BLaER1 (cell line): ENCODE results near the gene BOC.

ENCODE experiments used
- H3K27ac ChIP-seq: shearing (Covaris generic); formaldehyde crosslinking; 2 replicates; pipeline ENCODE4 v1.8.1; 2022
- H3K27me3 ChIP-seq: shearing (Covaris generic); formaldehyde crosslinking; 2 replicates; pipeline ENCODE4 v1.8.1; 2022
- H3K36me3 ChIP-seq: shearing (Covaris generic); formaldehyde crosslinking; 2 replicates; pipeline ENCODE4 v1.8.1; 2022
- H3K4me1 ChIP-seq: shearing (Covaris generic); formaldehyde crosslinking; 2 replicates; pipeline ENCODE4 v1.8.1; 2022
- H3K4me2 ChIP-seq: shearing (Covaris generic); formaldehyde crosslinking; 2 replicates; pipeline ENCODE4 v1.8.1; 2022
- H3K4me3 ChIP-seq: shearing (Covaris generic); formaldehyde crosslinking; 2 replicates; pipeline ENCODE4 v1.8.1; 2022
- H3K9ac ChIP-seq: shearing (Covaris generic); formaldehyde crosslinking; 2 replicates; pipeline ENCODE4 v1.8.1; 2022
- H3K9me3 ChIP-seq: shearing (Covaris generic); formaldehyde crosslinking; 2 replicates; pipeline ENCODE4 v1.8.1; 2022
- H4K20me1 ChIP-seq: shearing (Covaris generic); formaldehyde crosslinking; 2 replicates; pipeline ENCODE4 v1.8.1; 2022
- Cebpa-rat ChIP-seq: shearing (Covaris generic); IDR thresholded peaks from 2 replicates; pipeline ENCODE4 v1.8.1; 2022

The BOC gene

DNA sequence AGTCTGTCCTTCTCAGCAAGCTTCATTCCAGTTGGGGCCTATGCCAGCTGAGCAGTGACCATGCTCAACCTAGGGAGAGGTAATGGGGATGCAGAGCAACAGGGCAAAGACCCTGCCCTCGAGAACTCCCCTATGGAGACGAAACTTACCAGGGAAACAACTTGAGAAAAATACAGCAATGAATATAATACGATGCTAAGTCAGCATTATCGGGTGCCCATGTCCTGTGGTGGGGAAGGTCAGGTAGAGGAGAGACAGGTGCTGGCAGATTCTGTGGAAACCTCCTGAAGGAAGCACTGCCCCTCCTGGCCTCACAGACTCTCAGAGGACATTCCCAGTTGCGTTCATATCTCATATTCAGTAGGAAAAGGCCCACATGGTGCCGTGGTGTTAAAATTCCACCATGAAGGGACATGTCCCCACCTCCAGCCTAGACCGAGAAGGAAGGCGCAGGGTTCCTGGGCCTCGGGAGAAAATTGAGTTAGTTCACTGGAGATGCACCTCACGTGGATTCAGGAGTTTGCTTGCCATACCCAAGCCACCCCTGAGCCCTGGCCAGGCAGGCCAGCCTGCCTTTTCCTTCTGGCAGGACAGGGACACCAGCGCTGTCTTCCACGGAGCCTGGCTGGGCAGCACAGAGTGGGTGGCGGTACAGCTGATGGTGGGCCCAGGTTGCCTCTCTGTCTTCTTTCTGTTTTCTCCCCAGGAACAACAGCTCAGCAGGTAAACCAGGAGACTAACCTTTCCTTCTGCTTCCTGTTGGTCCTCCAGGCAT is 62.4 kb downstream of the BOC start:
- H3K4me3 ChIP-seq = no peak overlapping the region
- H3K9me3 ChIP-seq = no peaks in the 10 kb centered on the region
- H3K9ac ChIP-seq = no peak overlapping the region
- H4K20me1 ChIP-seq = no peaks in the 10 kb centered on the region
- no peak for TF ChIP-seq Cebpa-rat
- no peaks in the 10 kb centered on the region for H3K4me1 ChIP-seq
- H3K36me3 ChIP-seq = no peaks in the 10 kb centered on the region
- H3K27ac ChIP-seq = no peak overlapping the region
- no peak overlapping the region for H3K4me2 ChIP-seq
- H3K27me3 ChIP-seq = no peaks in the 10 kb centered on the region

DNA sequence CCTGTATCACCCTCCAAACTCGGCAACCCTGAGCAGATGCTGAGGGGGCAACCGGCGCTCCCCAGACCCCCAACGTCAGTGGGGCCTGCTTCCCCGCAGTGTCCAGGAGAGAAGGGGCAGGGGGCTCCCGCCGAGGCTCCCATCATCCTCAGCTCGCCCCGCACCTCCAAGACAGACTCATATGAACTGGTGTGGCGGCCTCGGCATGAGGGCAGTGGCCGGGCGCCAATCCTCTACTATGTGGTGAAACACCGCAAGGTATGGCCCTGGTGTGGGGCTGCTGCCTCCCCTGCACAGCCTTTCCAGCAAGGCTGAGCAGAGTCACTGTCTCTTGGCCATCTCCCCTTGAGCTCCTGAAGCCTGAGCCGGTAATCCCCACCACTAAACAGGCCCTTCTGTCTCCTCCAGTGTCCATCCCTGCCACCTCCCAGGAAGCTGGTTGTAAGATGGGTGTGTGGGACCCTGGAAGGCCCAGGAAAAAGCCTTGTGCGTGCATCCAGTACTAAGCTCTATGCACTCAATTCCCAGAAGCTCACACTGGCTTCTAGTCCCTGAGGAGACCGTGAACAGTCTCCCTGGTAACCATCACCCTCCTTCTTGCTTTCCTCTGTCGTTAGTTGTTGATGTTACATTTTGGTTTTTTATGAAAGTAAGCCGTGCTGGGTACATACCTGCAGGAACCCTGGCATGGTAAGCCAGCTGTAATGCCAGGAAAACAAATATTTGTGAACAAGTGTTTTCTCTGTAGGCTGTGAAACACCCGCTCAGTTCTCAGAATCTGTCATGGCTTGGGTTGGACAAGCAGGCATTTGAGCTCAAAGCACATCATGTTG is 63.3 kb downstream of the BOC start:
- no peak overlapping the region for H3K9ac ChIP-seq
- TF ChIP-seq Cebpa-rat = no peak
- no peak overlapping the region for H3K4me3 ChIP-seq
- no peaks in the 10 kb centered on the region for H4K20me1 ChIP-seq
- no peaks in the 10 kb centered on the region for H3K27me3 ChIP-seq
- no peak overlapping the region for H3K4me2 ChIP-seq
- no peaks in the 10 kb centered on the region for H3K9me3 ChIP-seq
- H3K4me1 ChIP-seq = no peaks in the 10 kb centered on the region
- H3K36me3 ChIP-seq = no peaks in the 10 kb centered on the region
- no peak overlapping the region for H3K27ac ChIP-seq

DNA sequence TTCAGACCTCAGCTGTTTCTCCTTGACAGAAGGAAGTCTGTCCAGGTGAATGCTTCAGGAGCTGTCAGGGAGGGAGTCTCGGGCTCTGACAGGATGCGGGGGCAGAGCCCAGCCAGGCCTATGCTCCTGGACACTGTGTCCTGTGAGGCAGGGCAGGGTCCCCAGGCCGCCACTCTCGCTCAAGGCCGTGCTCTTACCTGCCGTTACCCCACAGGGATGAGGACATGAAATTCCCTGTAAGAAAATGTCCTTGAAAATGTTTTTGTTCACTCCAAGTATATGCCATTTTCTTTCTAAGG is 63.9 kb downstream of the BOC start:
- H4K20me1 ChIP-seq = no peaks in the 10 kb centered on the region
- no peak overlapping the region for H3K9ac ChIP-seq
- no peak overlapping the region for H3K27ac ChIP-seq
- no peaks in the 10 kb centered on the region for H3K36me3 ChIP-seq
- no peak for TF ChIP-seq Cebpa-rat
- H3K4me2 ChIP-seq = no peak overlapping the region
- H3K27me3 ChIP-seq = no peaks in the 10 kb centered on the region
- no peaks in the 10 kb centered on the region for H3K4me1 ChIP-seq
- no peak overlapping the region for H3K4me3 ChIP-seq
- no peaks in the 10 kb centered on the region for H3K9me3 ChIP-seq

- Histone ChIP-seq H4K20me1 (no peaks in the 10 kb centered on the region), H3K36me3 (no peaks in the 10 kb centered on the region), H3K27ac (no peak overlapping the region), H3K9me3 (no peaks in the 10 kb centered on the region), H3K9ac (no peak overlapping the region), H3K4me2 (no peak overlapping the region), H3K4me1 (peaks cover 3% of the 10 kb centered on the region; the same call in 1 of the 2 replicates), H3K4me3 (no peak overlapping the region), H3K27me3 (no peaks in the 10 kb centered on the region)
- TF ChIP-seq Cebpa-rat = no peak
Observed at GRCh38 chr3:113275583-113275928, 64.2 kb downstream of the BOC start.

DNA sequence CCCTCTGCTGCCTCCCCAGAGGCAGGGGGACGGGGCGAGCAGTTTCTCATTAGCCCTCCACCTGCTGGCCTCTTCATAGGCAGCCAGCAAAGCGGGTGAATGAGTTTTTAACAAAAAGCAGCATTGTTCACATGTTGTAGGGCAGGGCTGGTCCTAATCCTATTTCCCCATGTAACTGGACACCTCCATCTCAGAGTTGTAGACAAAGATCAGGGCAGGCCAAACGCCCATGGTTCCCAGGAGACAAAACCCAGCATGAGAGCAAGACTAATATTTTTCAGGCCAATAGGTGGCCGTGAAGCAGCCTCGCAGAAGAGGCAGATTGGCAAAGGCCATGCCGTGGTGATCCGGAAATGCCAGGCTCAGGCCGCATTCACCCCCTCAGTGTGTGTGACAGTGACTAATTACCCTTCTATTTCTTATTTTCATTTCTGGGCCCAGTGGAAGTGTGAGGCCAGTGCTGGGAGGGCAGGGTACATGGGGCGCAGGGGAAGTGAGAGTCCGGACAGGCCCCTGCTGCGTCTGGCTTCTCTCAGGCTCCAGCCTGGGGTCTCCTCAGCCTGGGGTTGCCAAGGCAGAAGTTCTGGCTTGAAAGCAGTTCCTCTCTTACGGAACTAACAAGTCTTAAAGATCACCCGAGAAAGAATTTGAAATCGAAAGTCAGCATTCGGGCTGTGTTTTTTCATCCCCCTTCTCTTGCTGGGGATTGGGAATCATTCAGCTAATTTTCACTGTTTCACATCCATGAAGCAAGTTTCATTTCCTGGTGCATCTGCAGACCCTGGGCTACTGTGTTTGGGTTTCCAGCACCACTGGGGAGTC is 64.8 kb downstream of the BOC start:
- H3K27me3 ChIP-seq = no peaks in the 10 kb centered on the region
- TF ChIP-seq Cebpa-rat = no peak
- peaks cover 9% of the 10 kb centered on the region for H3K4me1 ChIP-seq
- H4K20me1 ChIP-seq = no peaks in the 10 kb centered on the region
- H3K9ac ChIP-seq = no peak overlapping the region
- H3K4me2 ChIP-seq = no peak overlapping the region
- no peak overlapping the region for H3K4me3 ChIP-seq
- no peaks in the 10 kb centered on the region for H3K36me3 ChIP-seq
- no peak overlapping the region for H3K27ac ChIP-seq
- H3K9me3 ChIP-seq = no peaks in the 10 kb centered on the region

DNA sequence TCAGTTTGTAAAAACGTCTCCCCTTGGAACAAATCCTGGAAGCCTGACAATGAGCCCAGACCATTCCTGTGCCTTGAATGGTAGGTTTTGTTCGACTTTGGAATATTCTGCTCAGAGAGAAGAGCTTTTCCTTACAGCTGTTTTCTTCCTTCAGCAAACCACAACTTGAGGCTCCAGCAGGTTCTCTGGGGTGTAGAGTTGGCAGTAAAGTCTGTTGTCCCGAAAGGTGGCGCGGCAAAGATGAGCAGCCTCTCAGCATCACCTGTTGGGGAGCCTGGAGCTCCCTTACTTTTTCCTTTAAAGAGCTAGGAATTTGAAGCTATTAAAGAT is 65.4 kb downstream of the BOC start:
- TF ChIP-seq Cebpa-rat = no peak
- Histone ChIP-seq H3K4me2 (no peak overlapping the region), H3K27ac (no peak overlapping the region), H3K4me1 (peaks cover 15% of the 10 kb centered on the region), H4K20me1 (no peaks in the 10 kb centered on the region), H3K4me3 (no peak overlapping the region), H3K36me3 (no peaks in the 10 kb centered on the region), H3K9me3 (no peaks in the 10 kb centered on the region), H3K27me3 (no peaks in the 10 kb centered on the region), H3K9ac (no peak overlapping the region)

GRCh38 chr3:113277414-113277813 is 66.1 kb downstream of the BOC start:
- no peak overlapping the region for H3K27ac ChIP-seq

DNA sequence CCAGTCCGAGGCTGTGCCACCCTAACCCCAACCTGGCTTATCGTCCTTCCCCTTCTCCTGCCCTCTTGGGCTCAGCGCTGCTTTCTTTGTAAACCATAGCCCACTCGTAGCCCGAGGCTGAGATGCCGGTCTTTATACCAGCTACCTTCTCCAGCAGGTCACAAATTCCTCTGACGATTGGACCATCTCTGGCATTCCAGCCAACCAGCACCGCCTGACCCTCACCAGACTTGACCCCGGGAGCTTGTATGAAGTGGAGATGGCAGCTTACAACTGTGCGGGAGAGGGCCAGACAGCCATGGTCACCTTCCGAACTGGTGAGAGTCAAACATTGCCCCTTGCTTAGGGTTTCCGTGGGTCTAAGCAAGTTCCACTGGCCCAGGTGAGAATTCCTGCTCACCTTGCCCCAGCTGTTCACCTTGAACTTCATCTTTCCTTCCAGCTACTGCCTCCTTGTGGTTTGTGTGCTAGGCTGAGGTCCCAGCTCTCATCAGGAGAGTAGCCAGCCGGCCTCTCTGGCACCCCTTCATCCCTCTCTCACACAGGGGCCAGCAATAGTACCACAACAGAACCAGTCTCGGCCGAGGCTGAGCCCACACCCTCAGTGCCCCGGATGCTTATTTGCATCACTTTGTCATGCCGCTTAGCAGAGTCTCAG is 66.7 kb downstream of the BOC start:
- Histone ChIP-seq H4K20me1 (no peaks in the 10 kb centered on the region), H3K4me1 (peaks cover 17% of the 10 kb centered on the region), H3K4me3 (no peak overlapping the region), H3K27me3 (no peaks in the 10 kb centered on the region), H3K27ac (no peak overlapping the region), H3K9ac (no peak overlapping the region), H3K9me3 (no peaks in the 10 kb centered on the region), H3K36me3 (no peaks in the 10 kb centered on the region), H3K4me2 (no peak overlapping the region)
- no peak for TF ChIP-seq Cebpa-rat

More at GRCh38 chr3:113277414-113277813, 66.1 kb downstream of the BOC start:
- no peak overlapping the region for H3K9ac ChIP-seq
- no peak overlapping the region for H3K4me2 ChIP-seq
- no peaks in the 10 kb centered on the region for H4K20me1 ChIP-seq
- no peaks in the 10 kb centered on the region for H3K36me3 ChIP-seq
- TF ChIP-seq Cebpa-rat = no peak
- no peaks in the 10 kb centered on the region for H3K9me3 ChIP-seq
- H3K4me1 ChIP-seq = peaks cover 17% of the 10 kb centered on the region
- no peak overlapping the region for H3K4me3 ChIP-seq
- no peaks in the 10 kb centered on the region for H3K27me3 ChIP-seq

- TF ChIP-seq Cebpa-rat = no peak
- no peaks in the 10 kb centered on the region for H3K9me3 ChIP-seq
- no peaks in the 10 kb centered on the region for H3K36me3 ChIP-seq
- no peak overlapping the region for H3K27ac ChIP-seq
- no peak overlapping the region for H3K4me2 ChIP-seq
- H3K27me3 ChIP-seq = no peaks in the 10 kb centered on the region
- no peak overlapping the region for H3K4me3 ChIP-seq
- H3K9ac ChIP-seq = no peak overlapping the region
- H3K4me1 ChIP-seq = peaks cover 17% of the 10 kb centered on the region
- no peaks in the 10 kb centered on the region for H4K20me1 ChIP-seq
Observed at GRCh38 chr3:113278599-113278955, 67.2 kb downstream of the BOC start.
